Liver (tissue), 9 donors: ENCODE measurements around the gene CLBA1. TPM values are rescaled to one million over a fixed set of nuclear protein-coding genes. Genes with fewer than 3 reads are reported as not detected.
"Not testable (repeated sequence)": the region's sequence is repeated elsewhere in the genome, so short reads cannot be mapped to it uniquely, and the experiment has no call there.

Experiments
- DNase-seq: peaks from one replicate; pipeline ENCODE4 v3.0.0-alpha.2; 2017; ENCODE audit warnings: low spot score
- H3K27ac ChIP-seq, 2 donors: one replicate each; pipeline ENCODE4 v1.7.0; 2013; ENCODE audit warnings: inconsistent platforms in 2 of 2, low read length in 2 of 2, control low read depth in 1 of 2, low read depth in 1 of 2, mild to moderate bottlenecking in 1 of 2
- H3K27me3 ChIP-seq, 4 donors: one replicate each; pipeline versions ENCODE4 v1.6.1 to v1.7.0; 2013; ENCODE audit warnings: low read length in 3 of 4, inconsistent platforms in 1 of 4, mild to moderate bottlenecking in 1 of 4, moderate library complexity in 1 of 4; ENCODE audit not compliant: control insufficient read depth in 4 of 4, insufficient read depth in 4 of 4
- H3K36me3 ChIP-seq, 4 donors: one replicate each; pipeline versions ENCODE4 v1.6.1 to v1.7.0; 2013; ENCODE audit warnings: low read length in 3 of 4, mild to moderate bottlenecking in 3 of 4, low read depth in 1 of 4, moderate library complexity in 1 of 4; ENCODE audit not compliant: control insufficient read depth in 4 of 4, insufficient read depth in 3 of 4
- H3K4me1 ChIP-seq, 4 donors: one replicate each; pipeline versions ENCODE4 v1.6.1 to v1.7.0; 2013; ENCODE audit warnings: low read length in 3 of 4, mild to moderate bottlenecking in 3 of 4, moderate library complexity in 1 of 4; ENCODE audit not compliant: control insufficient read depth in 4 of 4, insufficient read depth in 4 of 4
- H3K4me3 ChIP-seq, 3 donors: one replicate each; pipeline versions ENCODE4 v1.6.1 to v1.7.0; 2013; ENCODE audit warnings: low read length in 3 of 3, control low read depth in 1 of 3, low read depth in 1 of 3, mild to moderate bottlenecking in 1 of 3
- H3K9ac ChIP-seq, 2 donors: one replicate each; pipeline ENCODE4 v1.7.0; 2013; ENCODE audit warnings: low read length in 2 of 2, mild to moderate bottlenecking in 2 of 2, moderate library complexity in 2 of 2, control low read depth in 1 of 2, low read depth in 1 of 2
- H3K9me3 ChIP-seq, 4 donors: one replicate each; pipeline versions ENCODE4 v1.6.1 to v1.7.0; 2013; ENCODE audit warnings: low read length in 3 of 4; ENCODE audit not compliant: control insufficient read depth in 4 of 4
- WGBS: extraction: QIAGEN DNeasy Blood & Tissue Kit; methylation state at CpG from one replicate; pipeline ENCODE4 v1.1.7; 2013; 5-methylcytosine and 5-hydroxymethylcytosine counted together
- polyA plus RNA-seq, 2 donors: library from polyadenylated mRNA; stranded (reverse) in 1 of 2; unstranded in 1 of 2; fragments of 200-250 nt in 1 of 2; fragments of >200 nt in 1 of 2; fragmentation: Nextera tagmentation in 1 of 2; extraction: Ambion mirVana in 1 of 2; gene quantifications; one replicate each; pipeline versions ENCODE4 v1.2.1 to v1.2.3, GENCODE V29; 2013 to 2015
- total RNA-seq, 2 donors: library from RNA; depleted of rRNA; stranded (reverse); fragments of >200 nt; gene quantifications; one replicate each; pipeline ENCODE4 v1.2.3, GENCODE V29; 2014
- donor health status: healthy.
- donor health status: healthy.
- donor health status: healthy.
- donor health status: healthy.
- donor health status: healthy.

The CLBA1 gene
- total and polyA plus RNA-seq, 4 donors: 0.98 to 3.9 (median 2.3) TPM

GRCh38 chr14:104943216-104944015 is 42.2 kb upstream of the CLBA1 start:
- H3K27ac ChIP-seq, H3K4me3 ChIP-seq, H3K9ac ChIP-seq, H3K36me3 ChIP-seq, H3K9me3 ChIP-seq, DNase-seq, H3K4me1 ChIP-seq, H3K27me3 ChIP-seq: not testable (repeated sequence)
- WGBS: 93% methylated on average over 29 of the region's 29 CpGs

- not testable (repeated sequence) for H3K4me3 ChIP-seq, H3K4me1 ChIP-seq, DNase-seq, H3K36me3 ChIP-seq, H3K9ac ChIP-seq, H3K9me3 ChIP-seq, H3K27ac ChIP-seq, H3K27me3 ChIP-seq
- 89% methylated on average over 6 of the region's 6 CpGs for WGBS
These were observed 41.6 kb upstream of the CLBA1 start for GRCh38 chr14:104944016-104944308.

GRCh38 chr14:104944436-104945205 is 41.0 kb upstream of the CLBA1 start:
- not testable (repeated sequence) for H3K27me3 ChIP-seq, H3K4me1 ChIP-seq, H3K9me3 ChIP-seq, DNase-seq, H3K9ac ChIP-seq, H3K27ac ChIP-seq, H3K4me3 ChIP-seq, H3K36me3 ChIP-seq
- 93% methylated on average over 29 of the region's 29 CpGs for WGBS

GRCh38 chr14:104945266-104945665 is 40.3 kb upstream of the CLBA1 start:
- H3K36me3 ChIP-seq, DNase-seq, H3K27me3 ChIP-seq, H3K9me3 ChIP-seq, H3K27ac ChIP-seq, H3K4me1 ChIP-seq, H3K9ac ChIP-seq, H3K4me3 ChIP-seq: not testable (repeated sequence)
- WGBS: 93% methylated on average over 20 of the region's 20 CpGs

- not testable (repeated sequence) for H3K9me3 ChIP-seq, H3K4me3 ChIP-seq, H3K36me3 ChIP-seq, H3K9ac ChIP-seq, H3K27me3 ChIP-seq, DNase-seq, H3K27ac ChIP-seq, H3K4me1 ChIP-seq
- WGBS: 92% methylated on average over 43 of the region's 43 CpGs
These were observed 39.3 kb upstream of the CLBA1 start for GRCh38 chr14:104945986-104946965.

- H3K36me3 ChIP-seq, H3K4me1 ChIP-seq, H3K27ac ChIP-seq, H3K9ac ChIP-seq, H3K4me3 ChIP-seq, H3K9me3 ChIP-seq, DNase-seq, H3K27me3 ChIP-seq: not testable (repeated sequence)
- WGBS: 95% methylated on average over 13 of the region's 13 CpGs
These were observed 38.4 kb upstream of the CLBA1 start for GRCh38 chr14:104947201-104947600.

- H3K36me3 ChIP-seq, DNase-seq, H3K27me3 ChIP-seq, H3K27ac ChIP-seq, H3K4me1 ChIP-seq, H3K4me3 ChIP-seq, H3K9me3 ChIP-seq, H3K9ac ChIP-seq: not testable (repeated sequence)
- 94% methylated on average over 35 of the region's 35 CpGs for WGBS
These were observed 37.5 kb upstream of the CLBA1 start for GRCh38 chr14:104947881-104948735.
